Measurements from ENCODE around the gene CELF1. TPM values are rescaled to one million over a fixed set of nuclear protein-coding genes. Genes with fewer than 3 reads are reported as not detected.
"Not testable (repeated sequence)": the region's sequence is repeated elsewhere in the genome, so short reads cannot be mapped to it uniquely, and the experiment has no call there.

CELF1 gene
- total and polyA plus RNA-seq, 3 donors from 2014 or later: 74.3 to 208 (median 193) TPM

DNA sequence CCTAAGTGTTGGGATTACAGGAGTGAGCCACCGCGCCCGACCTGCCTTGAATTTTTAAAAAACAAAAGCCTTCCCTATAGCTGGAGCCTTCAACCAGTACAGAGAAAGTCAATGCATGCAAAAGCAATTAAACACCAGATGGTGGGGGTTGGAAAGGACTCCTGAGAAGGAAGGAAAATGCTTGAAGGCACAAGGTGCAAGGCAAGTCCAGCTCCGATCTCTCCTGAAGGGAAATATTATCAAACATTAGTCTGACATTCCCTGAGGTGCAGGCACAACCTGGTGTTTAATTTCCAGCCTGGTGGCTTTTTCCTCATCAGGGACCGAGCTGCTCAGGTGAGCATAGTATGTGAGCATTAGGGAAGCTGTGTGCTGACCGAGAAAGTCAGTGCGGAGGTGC, 91.1 kb downstream of the CELF1 start:
- no peak for TF ChIP-seq POLR2A (IDR thresholded peaks at IDR 0.05)
- TF ChIP-seq, protein P1, sequence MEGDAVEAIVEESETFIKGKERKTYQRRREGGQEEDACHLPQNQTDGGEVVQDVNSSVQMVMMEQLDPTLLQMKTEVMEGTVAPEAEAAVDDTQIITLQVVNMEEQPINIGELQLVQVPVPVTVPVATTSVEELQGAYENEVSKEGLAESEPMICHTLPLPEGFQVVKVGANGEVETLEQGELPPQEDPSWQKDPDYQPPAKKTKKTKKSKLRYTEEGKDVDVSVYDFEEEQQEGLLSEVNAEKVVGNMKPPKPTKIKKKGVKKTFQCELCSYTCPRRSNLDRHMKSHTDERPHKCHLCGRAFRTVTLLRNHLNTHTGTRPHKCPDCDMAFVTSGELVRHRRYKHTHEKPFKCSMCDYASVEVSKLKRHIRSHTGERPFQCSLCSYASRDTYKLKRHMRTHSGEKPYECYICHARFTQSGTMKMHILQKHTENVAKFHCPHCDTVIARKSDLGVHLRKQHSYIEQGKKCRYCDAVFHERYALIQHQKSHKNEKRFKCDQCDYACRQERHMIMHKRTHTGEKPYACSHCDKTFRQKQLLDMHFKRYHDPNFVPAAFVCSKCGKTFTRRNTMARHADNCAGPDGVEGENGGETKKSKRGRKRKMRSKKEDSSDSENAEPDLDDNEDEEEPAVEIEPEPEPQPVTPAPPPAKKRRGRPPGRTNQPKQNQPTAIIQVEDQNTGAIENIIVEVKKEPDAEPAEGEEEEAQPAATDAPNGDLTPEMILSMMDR (IDR thresholded peaks at IDR 0.05): no peak
- H3K36me3 ChIP-seq (ENCODE audit: low read depth, missing control alignments): no peaks in the 10 kb centered on the region

DNA sequence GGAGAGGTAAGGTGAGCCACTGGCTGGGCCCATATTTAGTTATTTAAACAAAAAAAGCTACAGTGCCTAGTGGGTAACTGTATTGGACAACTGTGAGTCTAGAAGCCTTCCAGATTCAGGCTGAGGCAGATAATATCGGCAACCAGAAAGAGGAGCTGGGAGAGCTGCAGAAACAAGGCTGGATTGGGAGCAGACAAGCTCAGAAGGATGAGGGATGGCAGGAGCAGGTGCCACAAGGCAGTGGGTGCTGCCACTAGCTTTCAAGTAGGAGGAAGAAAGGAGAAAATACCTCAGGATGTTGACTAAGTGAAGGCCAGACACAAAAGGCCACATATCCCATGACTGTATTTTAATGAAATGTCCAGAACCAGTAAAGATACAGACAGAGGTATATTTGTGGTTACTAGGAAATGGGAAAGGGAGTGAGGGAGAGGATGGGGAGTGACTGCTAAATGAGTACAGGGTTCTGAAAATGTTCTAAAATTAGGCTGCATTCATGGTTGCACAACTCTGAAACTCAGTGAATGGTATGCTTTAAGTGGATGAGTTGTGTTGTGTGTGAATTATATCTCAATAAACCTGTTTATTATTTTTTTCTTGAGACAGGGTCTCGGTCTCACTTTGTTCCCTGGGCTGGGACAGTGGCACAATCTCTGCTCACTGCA, 92.2 kb downstream of the CELF1 start:
- no peaks in the 10 kb centered on the region for H3K9me3 ChIP-seq
- no peaks in the 10 kb centered on the region for H3K27me3 ChIP-seq
- H3K4me1 ChIP-seq: peaks cover 4% of the 10 kb centered on the region
- 96 to 98% methylated on average over 2 of the region's 2 CpGs for WGBS, 2 donors
- intact Hi-C loops (cut with DNase I; ENCODE audit: low total_unique reads): no loop called here
- DNase-seq: no peak
- H3K27ac ChIP-seq: no peak overlapping the region
- TF ChIP-seq POLR2A (IDR thresholded peaks at IDR 0.05): no peak
- TF ChIP-seq, protein P1 (IDR thresholded peaks at IDR 0.05): no peak
- no peak overlapping the region for H3K4me3 ChIP-seq
- no peaks in the 10 kb centered on the region for H3K36me3 ChIP-seq (ENCODE audit: low read depth, missing control alignments)

More for the DNA sequence above, 91.1 kb downstream of the CELF1 start:
- DNase-seq: no peak
- 96% methylated on average over 7 of the region's 7 CpGs for WGBS, 2 donors
- intact Hi-C loops (cut with DNase I; ENCODE audit: low total_unique reads): no loop called here
- H3K9me3 ChIP-seq: no peaks in the 10 kb centered on the region
- H3K27me3 ChIP-seq: no peaks in the 10 kb centered on the region
- H3K27ac ChIP-seq: no peak overlapping the region
- H3K4me1 ChIP-seq: peaks cover 11% of the 10 kb centered on the region
- H3K4me3 ChIP-seq: no peak overlapping the region

DNA sequence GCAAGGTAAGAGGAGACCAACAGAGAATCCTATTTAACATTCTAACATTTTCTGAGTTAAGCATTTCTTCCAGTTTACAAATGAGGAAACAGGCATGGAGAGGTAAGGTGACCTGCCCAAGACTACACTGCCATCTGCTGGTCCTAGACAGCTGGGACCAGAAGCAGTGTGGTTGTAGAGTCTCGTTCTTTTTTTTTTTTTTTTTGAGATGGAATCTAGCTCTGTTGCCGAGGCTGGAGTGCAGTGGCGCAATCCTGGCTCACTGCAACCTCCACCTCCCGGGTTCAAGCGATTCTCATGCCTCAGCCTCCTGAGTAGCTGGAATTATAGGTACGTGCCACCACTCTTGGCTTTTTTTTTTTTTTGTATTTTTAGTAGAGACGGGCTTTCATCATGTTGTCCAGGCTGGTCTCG, 98.7 kb downstream of the CELF1 start:
- not testable (repeated sequence) for H3K4me3 ChIP-seq; H3K27ac ChIP-seq; H3K4me1 ChIP-seq; H3K27me3 ChIP-seq; H3K9me3 ChIP-seq; H3K36me3 ChIP-seq (ENCODE audit: low read depth, missing control alignments)
- TF ChIP-seq, protein P1 (IDR thresholded peaks at IDR 0.05): peak; percentile 48 to 56 (median 54)
- intact Hi-C loops (cut with DNase I; ENCODE audit: low total_unique reads): loop anchor here (10.0 kb wide), 1 partner anchor 79 kb away; the partner anchor contains the start of gene SPI1
- WGBS, 2 donors: 18 to 32% methylated on average over 8 of the region's 8 CpGs
- DNase-seq: peak; percentile 86

DNA sequence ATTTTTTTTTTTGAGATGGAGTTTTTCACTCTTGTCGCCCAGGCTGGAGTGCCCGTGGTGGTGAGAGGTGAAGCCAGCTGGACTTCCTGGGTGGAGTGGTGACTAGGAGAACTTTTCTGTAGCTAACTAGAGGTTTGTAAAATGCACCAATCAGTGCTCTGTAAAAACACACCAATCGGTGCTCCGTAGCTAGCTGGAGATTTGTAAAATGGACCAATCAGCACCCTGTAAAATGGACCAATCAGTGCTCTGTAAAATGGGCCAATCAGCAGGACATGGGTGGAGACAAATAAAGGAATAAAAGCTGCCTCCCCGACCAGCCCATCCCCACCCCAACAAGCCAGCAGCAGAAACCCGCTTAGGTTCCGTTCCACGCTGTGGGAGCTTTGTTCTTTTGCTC, 99.6 kb downstream of the CELF1 start:
- intact Hi-C loops (cut with DNase I; ENCODE audit: low total_unique reads): loop anchor here (10.0 kb wide), 1 partner anchor 79 kb away; the partner anchor contains the start of gene SPI1
- no peaks in the 10 kb centered on the region for H3K36me3 ChIP-seq (ENCODE audit: low read depth, missing control alignments)
- no peaks in the 10 kb centered on the region for H3K27me3 ChIP-seq
- no peak overlapping the region for H3K4me3 ChIP-seq
- H3K9me3 ChIP-seq: no peaks in the 10 kb centered on the region
- TF ChIP-seq POLR2A (IDR thresholded peaks at IDR 0.05): no peak
- TF ChIP-seq, protein P1 (IDR thresholded peaks at IDR 0.05): no peak
- peaks cover 6% of the 10 kb centered on the region for H3K4me1 ChIP-seq
- no peak overlapping the region for H3K27ac ChIP-seq
- peak; percentile 44 for DNase-seq
- WGBS, 2 donors: 59 to 89% methylated on average over 8 of the region's 8 CpGs

DNA sequence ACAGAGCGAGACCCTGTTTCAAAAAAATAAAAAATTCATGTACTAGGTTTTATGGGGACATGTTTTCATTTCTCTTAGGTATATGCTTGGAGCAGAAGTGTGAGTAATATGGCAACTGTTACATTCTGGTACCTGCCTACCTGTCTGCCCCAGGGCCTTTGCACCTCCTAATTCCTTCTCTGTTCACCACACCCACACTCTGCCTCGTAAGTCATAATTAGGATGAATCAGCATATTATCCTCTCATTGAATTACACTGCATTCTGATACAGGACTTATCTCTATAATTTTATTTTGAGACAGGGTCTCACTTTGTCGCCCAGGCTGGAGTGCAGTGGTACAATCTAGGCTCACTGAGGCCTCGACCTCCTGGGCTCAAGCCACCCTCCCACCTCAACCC, 100.9 kb downstream of the CELF1 start:
- peaks cover 6% of the 10 kb centered on the region for H3K4me1 ChIP-seq
- 95 to 97% methylated on average over 4 of the region's 4 CpGs for WGBS, 2 donors
- H3K27me3 ChIP-seq: no peaks in the 10 kb centered on the region
- H3K27ac ChIP-seq: no peak overlapping the region
- no peak overlapping the region for H3K4me3 ChIP-seq
- TF ChIP-seq, protein P1 (IDR thresholded peaks at IDR 0.05): no peak
- TF ChIP-seq POLR2A (IDR thresholded peaks at IDR 0.05): no peak
- no peak for DNase-seq
- intact Hi-C loops (cut with DNase I; ENCODE audit: low total_unique reads): loop anchor here (10.0 kb wide), 1 partner anchor 77 kb away; the partner anchor contains the start of gene SPI1
- H3K9me3 ChIP-seq: no peaks in the 10 kb centered on the region
- H3K36me3 ChIP-seq (ENCODE audit: low read depth, missing control alignments): no peaks in the 10 kb centered on the region
